GM18951 (cell line): ENCODE measurements around the gene IFI35.
"Not testable (repeated sequence)": the region's sequence is repeated elsewhere in the genome, so short reads cannot be mapped to it uniquely, and the experiment has no call there.

Source experiments
- POLR2A ChIP-seq: IDR thresholded peaks from 4 replicates; pipeline ENCODE4 v1.6.1; 2011; ENCODE audit warnings: mild to moderate bottlenecking; ENCODE audit not compliant: insufficient read length, insufficient read depth; ENCODE audit errors: extremely low read depth
- in situ Hi-C: fragments of 300-500 bp; cut with MboI; formaldehyde crosslinking; loops from one replicate; pipeline ENCODE4 v1.12.0; 2022; ENCODE audit warnings: low sequenced_read_pairs, mixed read lengths, inconsistent platforms; ENCODE audit not compliant: unreplicated experiment

IFI35 gene

GRCh38 chr17:43006639-43007551 lies at the start of gene IFI35:
IFI35 (plus strand) TSS chr17:43006784; CDS start chr17:43006948, 164 bp downstream.
- in situ Hi-C loops, result no loop called here
- TF ChIP-seq POLR2A, result peak; percentile 76

GRCh38 chr17:42964161-42964932 lies 42.2 kb upstream of the IFI35 start, which contains the start of gene AARSD1:
AARSD1 (minus strand) TSS chr17:42964454; CDS start chr17:42964440, 14 bp downstream.
- peak; percentile 93 for TF ChIP-seq POLR2A
- in situ Hi-C loops, result no loop called here

DNA sequence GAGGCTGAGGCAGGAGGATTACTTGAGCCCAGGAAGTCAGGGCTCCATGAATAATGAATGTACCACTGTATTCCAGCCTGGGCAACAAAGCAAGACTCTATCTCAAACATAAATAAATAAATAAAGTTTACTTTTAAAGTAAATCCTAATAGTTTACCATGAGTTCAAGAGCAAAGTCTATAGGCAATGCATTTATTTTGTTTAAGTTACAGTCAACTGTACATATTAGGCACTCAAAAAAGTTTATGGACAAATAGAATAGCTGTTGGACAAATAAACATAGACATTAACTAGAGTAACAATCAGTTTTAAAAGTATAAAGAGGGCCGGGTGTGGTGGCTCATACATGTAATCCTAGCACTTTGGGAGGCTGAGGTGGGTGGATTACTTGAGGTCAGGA lies 38.7 kb upstream of the IFI35 start:
- no peak for TF ChIP-seq POLR2A
- in situ Hi-C loops, result no loop called here

- no peak for TF ChIP-seq POLR2A
- in situ Hi-C loops, result no loop called here
These were observed 37.5 kb upstream of the IFI35 start for GRCh38 chr17:42969001-42969581.

GRCh38 chr17:42971589-42971988 lies 35.0 kb upstream of the IFI35 start:
- in situ Hi-C loops, result no loop called here
- no peak for TF ChIP-seq POLR2A

DNA sequence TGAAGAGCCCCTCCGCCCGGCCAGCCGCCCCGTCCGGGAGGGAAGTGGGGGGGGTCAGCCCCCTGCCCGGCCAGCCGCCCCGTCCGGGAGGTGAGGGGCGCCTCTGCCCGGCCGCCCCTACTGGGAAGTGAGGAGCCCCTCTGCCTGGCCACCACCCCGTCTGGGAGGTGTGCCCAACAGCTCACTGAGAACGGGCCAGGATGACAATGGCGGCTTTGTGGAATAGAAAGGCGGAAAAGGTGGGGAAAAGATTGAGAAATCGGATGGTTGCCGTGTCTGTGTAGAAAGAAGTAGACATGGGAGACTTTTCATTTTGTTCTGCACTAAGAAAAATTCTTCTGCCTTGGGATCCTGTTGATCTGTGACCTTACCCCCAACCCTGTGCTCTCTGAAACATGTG lies 33.3 kb upstream of the IFI35 start:
- in situ Hi-C loops, result not testable (repeated sequence)

GRCh38 chr17:42975265-42975664 lies 31.3 kb upstream of the IFI35 start:
- in situ Hi-C loops, result no loop called here
- TF ChIP-seq POLR2A, result no peak

DNA sequence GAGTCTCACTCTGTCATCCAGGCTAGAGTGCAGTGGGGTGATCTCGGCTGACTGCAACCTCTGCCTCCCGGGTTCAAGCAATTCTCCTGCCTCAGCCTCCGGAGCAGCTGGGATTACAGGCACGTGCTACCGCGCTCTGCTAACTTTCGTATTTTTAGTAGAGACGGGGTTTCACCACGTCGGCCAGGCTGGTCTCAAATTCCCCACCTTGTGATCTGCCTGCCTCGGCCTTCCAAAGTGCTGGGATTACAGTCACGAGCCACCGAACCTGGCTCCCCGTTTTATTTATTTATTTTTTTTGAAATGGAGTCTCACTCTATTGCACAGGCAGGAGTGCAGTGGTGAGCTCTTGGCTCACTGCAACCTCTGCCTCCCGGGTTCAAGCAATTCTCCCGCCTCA lies 30.9 kb upstream of the IFI35 start:
- in situ Hi-C loops, result not testable (repeated sequence)

DNA sequence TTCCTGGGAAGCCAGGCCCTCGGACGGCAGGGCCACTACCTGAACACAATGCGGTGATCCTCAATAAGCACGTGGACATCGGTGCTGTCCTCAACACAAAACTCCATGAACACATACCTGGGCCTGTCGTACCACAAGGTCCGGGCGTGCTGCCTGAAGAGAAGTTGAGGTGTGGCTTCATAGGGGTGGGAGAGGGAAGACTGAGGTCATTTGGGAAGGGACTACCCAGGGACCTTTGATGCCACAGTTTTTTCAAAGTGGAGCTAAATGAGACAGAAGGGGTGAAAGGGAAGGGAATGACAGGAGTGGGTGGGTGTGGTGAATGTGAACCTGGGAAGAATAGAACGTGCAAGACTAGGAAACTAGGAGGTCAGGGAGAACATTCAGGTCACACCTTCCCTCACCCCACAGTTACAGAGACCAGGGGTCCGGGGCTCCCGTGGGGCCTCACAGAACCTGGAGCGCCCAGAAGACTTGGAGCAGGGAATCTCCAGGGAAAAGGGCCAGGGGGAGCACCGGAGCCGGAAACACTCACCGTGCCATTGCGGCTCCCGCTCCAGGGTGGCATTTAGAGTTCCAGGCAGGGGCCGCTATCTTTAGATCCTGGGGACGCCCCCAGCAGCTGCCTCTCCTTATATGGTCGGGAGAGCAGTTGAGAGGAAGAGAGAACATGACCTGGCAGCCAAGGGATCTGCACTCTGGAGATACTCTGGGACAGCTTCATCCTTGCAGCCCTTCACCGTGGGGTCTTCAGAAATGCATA lies 26.9 kb upstream of the IFI35 start, which contains the start of gene PTGES3L:
PTGES3L (minus strand) TSS at position 570 of the 763 bp plus-strand sequence; CDS start at position 543, 27 bp downstream.
- TF ChIP-seq POLR2A, result no peak

DNA sequence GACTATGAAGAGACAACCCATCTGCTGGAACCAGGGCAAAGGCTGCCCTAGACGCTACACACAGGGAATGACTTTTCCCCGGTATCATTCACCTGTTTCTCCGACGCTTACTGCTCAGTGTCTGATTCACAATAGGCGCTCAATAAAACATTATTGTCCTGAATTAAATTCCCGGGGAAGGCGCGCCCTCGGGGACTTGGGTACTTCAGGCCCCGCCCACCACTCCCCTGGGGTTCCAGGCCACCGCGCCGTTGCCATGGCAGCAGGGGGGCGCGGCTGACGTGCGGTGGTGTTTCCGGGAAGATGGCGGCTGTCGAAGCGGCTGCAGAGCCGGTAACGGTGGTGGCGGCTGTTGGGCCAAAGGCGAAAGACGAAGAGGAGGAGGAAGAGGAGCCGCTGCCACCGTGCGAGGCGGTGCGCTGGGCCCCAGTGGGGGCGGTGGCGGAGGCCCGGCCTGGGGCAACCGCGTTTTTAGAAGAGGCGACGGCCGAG lies 26.3 kb upstream of the IFI35 start, which contains the start of gene RUNDC1:
RUNDC1 (plus strand) TSS at position 292 of the 492 bp plus-strand sequence; CDS start at position 304, 12 bp downstream.
- TF ChIP-seq POLR2A, result peak; percentile 74

More for the DNA sequence above, 26.9 kb upstream of the IFI35 start, which contains the start of gene PTGES3L:
- in situ Hi-C loops, result no loop called here

DNA sequence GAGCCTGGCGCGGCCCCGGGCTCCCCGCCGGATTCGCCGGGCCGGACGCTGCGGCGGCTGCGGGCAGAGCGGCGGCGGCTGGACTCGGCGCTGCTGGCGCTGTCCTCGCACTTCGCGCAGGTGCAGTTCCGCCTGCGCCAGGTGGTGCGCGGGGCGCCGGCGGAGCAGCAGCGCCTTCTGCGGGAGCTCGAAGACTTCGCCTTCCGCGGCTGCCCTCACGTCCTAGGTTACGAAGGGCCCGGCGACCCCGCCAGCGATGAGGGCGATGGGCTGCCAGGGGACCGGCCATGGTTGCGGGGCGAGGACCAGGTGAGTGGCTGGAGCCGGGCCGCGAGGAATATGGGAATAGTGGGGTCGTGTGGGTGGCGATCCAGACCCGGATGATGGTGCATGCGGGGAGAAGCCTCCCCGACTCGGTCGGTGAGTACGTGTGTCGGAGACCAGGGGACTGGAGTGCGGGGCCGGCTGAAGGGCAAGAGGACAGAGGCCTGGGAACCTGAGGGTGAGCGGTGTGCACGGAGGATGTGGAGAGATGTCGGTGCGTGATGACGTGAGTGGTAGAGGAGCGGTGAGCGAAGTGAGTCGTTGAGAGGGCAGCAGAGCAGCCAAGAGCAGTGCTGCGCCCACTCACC lies 25.7 kb upstream of the IFI35 start:
- TF ChIP-seq POLR2A, result no peak
- in situ Hi-C loops, result no loop called here

More for the DNA sequence above, 26.3 kb upstream of the IFI35 start, which contains the start of gene RUNDC1:
- in situ Hi-C loops, result no loop called here

DNA sequence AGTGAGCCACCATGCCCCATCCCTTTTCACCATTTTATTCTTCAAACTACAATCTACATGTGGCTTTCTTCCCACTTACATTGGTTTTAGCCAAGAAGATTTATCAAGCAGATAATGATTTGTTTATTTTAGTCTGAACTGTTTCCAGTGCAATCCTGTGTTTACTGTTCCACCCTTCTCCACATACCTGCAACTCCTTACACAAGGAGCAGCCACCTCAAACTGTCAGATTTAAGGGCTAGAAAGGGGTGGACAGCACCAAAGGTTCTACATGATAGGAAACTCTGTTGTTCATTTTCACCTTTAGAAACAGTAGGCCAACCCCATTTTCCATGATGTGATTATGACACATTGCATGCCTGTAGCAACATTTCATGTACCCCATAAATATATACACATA lies 24.3 kb upstream of the IFI35 start:
- in situ Hi-C loops, result no loop called here

More for the DNA sequence above, 24.3 kb upstream of the IFI35 start:
- TF ChIP-seq POLR2A, result no peak
